GM23338 (cell line): ENCODE measurements around the gene UGDH. TPM values are rescaled to one million over a fixed set of nuclear protein-coding genes. Genes with fewer than 3 reads are reported as not detected.
"Not testable (repeated sequence)": the region's sequence is repeated elsewhere in the genome, so short reads cannot be mapped to it uniquely, and the experiment has no call there.

Experiments
- ATAC-seq: fragments of 200-7000 bp; cut with Tn5 transposase; 3 replicates; pipeline ENCODE4 v1.9.1; 2020
- DNase-seq: peaks from one replicate; pipeline ENCODE4 v3.0.0-alpha.2; 2015; ENCODE audit warnings: low spot score
- H2AFZ ChIP-seq: fragments of 200-600 bp; sonication (generic); 2 replicates; pipeline ENCODE4 v1.8.0; 2016; ENCODE audit warnings: antibody characterized with exemption, mild to moderate bottlenecking, moderate library complexity
- H3F3A ChIP-seq: fragments of 200-600 bp; sonication (generic); replicated peaks from 2 replicates; pipeline ENCODE4 v1.8.0; 2017; ENCODE audit warnings: antibody characterized with exemption, mixed run types, low read depth
- H3K27ac ChIP-seq: fragments of 200-600 bp; sonication (generic); 2 replicates; pipeline ENCODE4 v1.6.1; 2016; ENCODE audit warnings: low read depth
- H3K27me3 ChIP-seq: fragments of 200-600 bp; sonication (generic); 2 replicates; pipeline ENCODE4 v1.8.0; 2016; ENCODE audit warnings: mild to moderate bottlenecking, mixed run types, moderate library complexity; ENCODE audit not compliant: insufficient read depth
- H3K36me3 ChIP-seq: fragments of 200-600 bp; sonication (generic); 2 replicates; pipeline ENCODE4 v1.8.0; 2016; ENCODE audit warnings: mild to moderate bottlenecking; ENCODE audit not compliant: insufficient read depth
- H3K4me1 ChIP-seq: fragments of 200-600 bp; sonication (generic); 2 replicates; pipeline ENCODE4 v1.8.0; 2016; ENCODE audit warnings: mild to moderate bottlenecking, moderate library complexity; ENCODE audit not compliant: insufficient read depth
- H3K4me2 ChIP-seq: fragments of 200-600 bp; sonication (generic); 2 replicates; pipeline ENCODE4 v1.7.1; 2017; ENCODE audit warnings: mixed run types
- H3K4me3 ChIP-seq: fragments of 200-600 bp; sonication (generic); 2 replicates; pipeline ENCODE4 v1.6.1; 2016; ENCODE audit warnings: mixed run types
- H3K79me2 ChIP-seq: fragments of 200-600 bp; sonication (generic); replicated peaks from 2 replicates; pipeline ENCODE4 v1.8.0; 2017; ENCODE audit warnings: mild to moderate bottlenecking; ENCODE audit not compliant: insufficient read depth
- H3K9me2 ChIP-seq: fragments of 200-600 bp; sonication (generic); 2 replicates; pipeline ENCODE4 v1.8.0; 2017; ENCODE audit not compliant: insufficient read depth
- H4K20me1 ChIP-seq: fragments of 200-600 bp; sonication (generic); replicated peaks from 2 replicates; pipeline ENCODE4 v1.8.0; 2017; ENCODE audit warnings: mild to moderate bottlenecking; ENCODE audit not compliant: insufficient read depth
- H3K27ac Mint-ChIP-seq: 2 replicates; pipeline ENCODE4 v1.8.0; 2020; ENCODE audit warnings: inconsistent platforms, mild to moderate bottlenecking, moderate library complexity, mixed read lengths
- H3K27me3 Mint-ChIP-seq: 3 replicates; pipeline ENCODE4 v1.8.0; 2022; ENCODE audit warnings: low read depth, mild to moderate bottlenecking, moderate library complexity, mixed read lengths, inconsistent platforms; ENCODE audit not compliant: insufficient read depth, poor library complexity
- H3K36me3 Mint-ChIP-seq: 3 replicates; pipeline ENCODE4 v1.8.0; 2021; ENCODE audit warnings: low read depth, mild to moderate bottlenecking, inconsistent platforms, moderate library complexity, mixed read lengths
- H3K4me1 Mint-ChIP-seq: 3 replicates; pipeline ENCODE4 v1.8.0; 2020; ENCODE audit warnings: mild to moderate bottlenecking, inconsistent platforms, mixed read lengths
- H3K4me3 Mint-ChIP-seq: 3 replicates; pipeline ENCODE4 v1.8.0; 2021; ENCODE audit warnings: moderate library complexity, mild to moderate bottlenecking, inconsistent platforms, mixed read lengths
- H3K9me3 Mint-ChIP-seq: 3 replicates; pipeline ENCODE4 v1.8.0; 2020; ENCODE audit warnings: moderate library complexity, mild to moderate bottlenecking, inconsistent platforms, mixed read lengths
- EZH2 ChIP-seq: fragments of 200-600 bp; sonication (generic); IDR thresholded peaks from one replicate; pipeline ENCODE4 v1.8.0; 2017; ENCODE audit warnings: antibody characterized with exemption, mild to moderate bottlenecking, low read depth; ENCODE audit not compliant: unreplicated experiment
- JUNB ChIP-seq: IDR thresholded peaks from one replicate; pipeline ENCODE4 v1.6.1; 2016; ENCODE audit warnings: antibody characterized with exemption; ENCODE audit not compliant: unreplicated experiment
- STAT1 ChIP-seq: IDR thresholded peaks from one replicate; pipeline ENCODE4 v1.6.1; 2016; ENCODE audit warnings: antibody characterized with exemption; ENCODE audit not compliant: unreplicated experiment
- ZNF114 ChIP-seq: fragments of 250-450 bp; sonication (Bioruptor Pico); IDR thresholded peaks from 2 replicates; pipeline ENCODE4 v1.5.0; 2020; ENCODE audit warnings: mild to moderate bottlenecking, moderate library complexity
- ZNF331 ChIP-seq: fragments of 250-450 bp; sonication (Bioruptor Pico); IDR thresholded peaks from 2 replicates; pipeline ENCODE4 v1.5.0; 2020; ENCODE audit warnings: low read depth, mild to moderate bottlenecking, moderate library complexity
- polyA plus RNA-seq: library from polyadenylated mRNA; unstranded; fragments of >200 nt; fragmentation: Nextera tagmentation; extraction: Ambion mirVana; gene quantifications from 2 replicates; pipeline ENCODE4 v1.2.1, GENCODE V29; 2016
- total RNA-seq: library from RNA; depleted of rRNA; stranded (reverse); fragments of >200 nt; shearing (Covaris generic); gene quantifications from 2 replicates; pipeline ENCODE4 v1.2.3, GENCODE V29; 2014
- TF ChIP-seq, protein P1 (sequence below): IDR thresholded peaks from one replicate; pipeline ENCODE4 v1.6.1; 2018; ENCODE audit warnings: antibody characterized with exemption; ENCODE audit not compliant: unreplicated experiment
- TF ChIP-seq, protein P2 (sequence below): fragments of 250-450 bp; sonication (Bioruptor Pico); IDR thresholded peaks from 2 replicates; pipeline ENCODE4 v1.5.0; 2020; ENCODE audit warnings: mild to moderate bottlenecking, moderate library complexity

UGDH gene
- total and polyA plus RNA-seq, 2 experiments from 2014 or later = 48.9 to 81.3 TPM

DNA sequence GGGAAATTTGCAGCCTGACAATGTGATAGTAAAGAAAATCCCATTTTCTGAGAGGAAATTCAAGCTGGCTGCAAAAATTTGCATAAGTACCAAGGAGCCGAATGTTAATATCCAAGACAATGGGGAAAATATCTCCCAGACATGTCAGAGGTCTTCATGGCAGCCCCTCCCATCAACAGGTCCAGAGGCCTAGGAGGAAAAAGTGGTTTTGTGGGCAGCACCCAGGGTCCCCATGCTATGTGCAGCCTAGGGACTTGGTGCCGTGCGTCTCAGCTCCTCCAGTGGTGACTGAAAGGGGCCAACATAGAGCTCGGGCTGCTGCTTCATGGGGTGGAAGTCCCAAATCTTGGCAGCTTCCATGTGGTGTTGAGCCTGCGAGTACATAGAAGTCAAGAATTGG lies 6.3 kb upstream of the UGDH start:
- H3K27ac Mint-ChIP-seq = no peak overlapping the region
- no peaks in the 10 kb centered on the region for H3K4me1 Mint-ChIP-seq
- no peak for ATAC-seq
- Histone ChIP-seq H3K79me2 (peaks cover 27% of the 10 kb centered on the region), H3K4me1 (no peaks in the 10 kb centered on the region), H3K27me3 (no peaks in the 10 kb centered on the region), H2AFZ (no peak overlapping the region), H3F3A (0 out of 2 replicates have a peak, but pooled peaks cover 10% of the 10 kb centered on the region), H3K4me2 (no peak overlapping the region), H4K20me1 (peaks cover 9% of the 10 kb centered on the region; the same call in 1 of the 2 replicates), H3K36me3 (peaks cover 44% of the 10 kb centered on the region), H3K27ac (no peak overlapping the region), H3K4me3 (no peak overlapping the region), H3K9me2 (no peaks in the 10 kb centered on the region)
- TF ChIP-seq STAT1 (no peak), ZNF114 (CRISPR knock-in tag) (no peak)
- peaks cover 13% of the 10 kb centered on the region for H3K27me3 Mint-ChIP-seq
- peaks cover 55% of the 10 kb centered on the region for H3K9me3 Mint-ChIP-seq
- peaks cover 77% of the 10 kb centered on the region for H3K36me3 Mint-ChIP-seq
- DNase-seq = no peak
- H3K4me3 Mint-ChIP-seq = no peak overlapping the region

DNA sequence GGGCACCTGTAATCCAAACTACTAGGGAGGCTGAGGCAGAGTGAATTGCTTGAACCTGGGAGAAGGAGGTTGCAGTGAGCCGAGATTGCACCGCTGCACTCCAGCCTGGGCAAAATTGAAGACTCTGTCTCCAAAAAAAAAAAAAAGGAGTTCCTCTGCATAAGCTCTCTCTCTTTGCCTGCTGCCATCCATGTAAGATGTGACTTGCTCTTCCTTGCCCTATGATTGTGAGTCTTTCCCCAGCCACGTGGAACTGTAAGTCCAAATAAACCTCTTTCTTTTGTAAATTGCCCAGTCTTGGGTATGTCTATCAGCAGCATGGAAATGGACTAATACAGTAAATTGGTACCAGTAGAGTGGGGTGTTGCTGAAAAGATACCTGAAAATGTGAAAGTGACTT lies 5.0 kb upstream of the UGDH start:
- not testable (repeated sequence) for ATAC-seq, H3K27ac Mint-ChIP-seq, H3K27ac ChIP-seq, H3K4me2 ChIP-seq, H3K4me3 Mint-ChIP-seq, H3K9me2 ChIP-seq, H3K4me3 ChIP-seq, H3K4me1 Mint-ChIP-seq, H4K20me1 ChIP-seq, DNase-seq, H3K4me1 ChIP-seq, H3K27me3 ChIP-seq, H2AFZ ChIP-seq
- Mint-ChIP-seq H3K36me3 (peaks cover 82% of the 10 kb centered on the region), H3K27me3 (peaks cover 13% of the 10 kb centered on the region), H3K9me3 (peaks cover 57% of the 10 kb centered on the region)
- Histone ChIP-seq H3K36me3 (peaks cover 44% of the 10 kb centered on the region), H3F3A (0 out of 2 replicates have a peak, but pooled peaks cover 10% of the 10 kb centered on the region), H3K79me2 (peaks cover 31% of the 10 kb centered on the region)

DNA sequence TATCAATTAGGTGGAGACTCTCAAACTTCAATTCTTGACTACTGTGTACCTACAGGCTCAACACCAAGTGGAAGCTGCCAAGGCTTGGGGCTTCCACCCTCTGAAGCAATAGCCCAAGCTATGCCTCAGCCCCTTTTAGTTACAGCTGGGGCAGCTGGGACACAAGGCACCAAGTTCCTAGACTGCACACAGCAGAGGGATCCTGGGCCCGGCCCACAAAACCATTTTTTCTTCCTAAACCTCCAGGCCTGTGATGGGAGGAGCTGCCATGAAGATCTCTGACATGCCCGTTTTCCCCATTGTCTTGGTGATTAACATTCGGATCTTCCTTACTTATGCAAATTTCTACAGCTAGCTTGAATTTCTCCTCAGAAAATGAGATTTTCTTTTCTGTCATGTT lies 3.4 kb upstream of the UGDH start:
- H3K4me2 ChIP-seq = no peak overlapping the region
- H3K27ac Mint-ChIP-seq = no peak overlapping the region
- H3K79me2 ChIP-seq = peaks cover 44% of the 10 kb centered on the region
- peaks cover 22% of the 10 kb centered on the region for H3K27me3 Mint-ChIP-seq
- H3F3A ChIP-seq = peaks cover 13% of the 10 kb centered on the region; the same call in 1 of the 2 replicates
- peaks cover 79% of the 10 kb centered on the region for H3K36me3 Mint-ChIP-seq
- H3K27me3 ChIP-seq = no peaks in the 10 kb centered on the region
- H4K20me1 ChIP-seq = no peaks in the 10 kb centered on the region
- H3K4me3 ChIP-seq = no peak overlapping the region
- no peak overlapping the region; the same call in 2 of the 3 replicates for H3K4me3 Mint-ChIP-seq
- no peaks in the 10 kb centered on the region for H3K9me2 ChIP-seq
- peaks cover 34% of the 10 kb centered on the region for H3K36me3 ChIP-seq
- DNase-seq (peak; percentile 30), ATAC-seq (no peak)
- H2AFZ ChIP-seq = no peak overlapping the region
- H3K27ac ChIP-seq = no peak overlapping the region
- H3K4me1 ChIP-seq = peaks cover 4% of the 10 kb centered on the region; the same call in 1 of the 2 replicates
- H3K9me3 Mint-ChIP-seq = peaks cover 57% of the 10 kb centered on the region
- peaks cover 8% of the 10 kb centered on the region; the same call in 2 of the 3 replicates for H3K4me1 Mint-ChIP-seq
- TF ChIP-seq ZNF331 (no peak), JUNB (no peak), STAT1 (no peak), ZNF114 (CRISPR knock-in tag) (no peak), EZH2 (no peak)
- TF ChIP-seq, protein P1, sequence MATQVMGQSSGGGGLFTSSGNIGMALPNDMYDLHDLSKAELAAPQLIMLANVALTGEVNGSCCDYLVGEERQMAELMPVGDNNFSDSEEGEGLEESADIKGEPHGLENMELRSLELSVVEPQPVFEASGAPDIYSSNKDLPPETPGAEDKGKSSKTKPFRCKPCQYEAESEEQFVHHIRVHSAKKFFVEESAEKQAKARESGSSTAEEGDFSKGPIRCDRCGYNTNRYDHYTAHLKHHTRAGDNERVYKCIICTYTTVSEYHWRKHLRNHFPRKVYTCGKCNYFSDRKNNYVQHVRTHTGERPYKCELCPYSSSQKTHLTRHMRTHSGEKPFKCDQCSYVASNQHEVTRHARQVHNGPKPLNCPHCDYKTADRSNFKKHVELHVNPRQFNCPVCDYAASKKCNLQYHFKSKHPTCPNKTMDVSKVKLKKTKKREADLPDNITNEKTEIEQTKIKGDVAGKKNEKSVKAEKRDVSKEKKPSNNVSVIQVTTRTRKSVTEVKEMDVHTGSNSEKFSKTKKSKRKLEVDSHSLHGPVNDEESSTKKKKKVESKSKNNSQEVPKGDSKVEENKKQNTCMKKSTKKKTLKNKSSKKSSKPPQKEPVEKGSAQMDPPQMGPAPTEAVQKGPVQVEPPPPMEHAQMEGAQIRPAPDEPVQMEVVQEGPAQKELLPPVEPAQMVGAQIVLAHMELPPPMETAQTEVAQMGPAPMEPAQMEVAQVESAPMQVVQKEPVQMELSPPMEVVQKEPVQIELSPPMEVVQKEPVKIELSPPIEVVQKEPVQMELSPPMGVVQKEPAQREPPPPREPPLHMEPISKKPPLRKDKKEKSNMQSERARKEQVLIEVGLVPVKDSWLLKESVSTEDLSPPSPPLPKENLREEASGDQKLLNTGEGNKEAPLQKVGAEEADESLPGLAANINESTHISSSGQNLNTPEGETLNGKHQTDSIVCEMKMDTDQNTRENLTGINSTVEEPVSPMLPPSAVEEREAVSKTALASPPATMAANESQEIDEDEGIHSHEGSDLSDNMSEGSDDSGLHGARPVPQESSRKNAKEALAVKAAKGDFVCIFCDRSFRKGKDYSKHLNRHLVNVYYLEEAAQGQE = no peak
- TF ChIP-seq, protein P2, sequence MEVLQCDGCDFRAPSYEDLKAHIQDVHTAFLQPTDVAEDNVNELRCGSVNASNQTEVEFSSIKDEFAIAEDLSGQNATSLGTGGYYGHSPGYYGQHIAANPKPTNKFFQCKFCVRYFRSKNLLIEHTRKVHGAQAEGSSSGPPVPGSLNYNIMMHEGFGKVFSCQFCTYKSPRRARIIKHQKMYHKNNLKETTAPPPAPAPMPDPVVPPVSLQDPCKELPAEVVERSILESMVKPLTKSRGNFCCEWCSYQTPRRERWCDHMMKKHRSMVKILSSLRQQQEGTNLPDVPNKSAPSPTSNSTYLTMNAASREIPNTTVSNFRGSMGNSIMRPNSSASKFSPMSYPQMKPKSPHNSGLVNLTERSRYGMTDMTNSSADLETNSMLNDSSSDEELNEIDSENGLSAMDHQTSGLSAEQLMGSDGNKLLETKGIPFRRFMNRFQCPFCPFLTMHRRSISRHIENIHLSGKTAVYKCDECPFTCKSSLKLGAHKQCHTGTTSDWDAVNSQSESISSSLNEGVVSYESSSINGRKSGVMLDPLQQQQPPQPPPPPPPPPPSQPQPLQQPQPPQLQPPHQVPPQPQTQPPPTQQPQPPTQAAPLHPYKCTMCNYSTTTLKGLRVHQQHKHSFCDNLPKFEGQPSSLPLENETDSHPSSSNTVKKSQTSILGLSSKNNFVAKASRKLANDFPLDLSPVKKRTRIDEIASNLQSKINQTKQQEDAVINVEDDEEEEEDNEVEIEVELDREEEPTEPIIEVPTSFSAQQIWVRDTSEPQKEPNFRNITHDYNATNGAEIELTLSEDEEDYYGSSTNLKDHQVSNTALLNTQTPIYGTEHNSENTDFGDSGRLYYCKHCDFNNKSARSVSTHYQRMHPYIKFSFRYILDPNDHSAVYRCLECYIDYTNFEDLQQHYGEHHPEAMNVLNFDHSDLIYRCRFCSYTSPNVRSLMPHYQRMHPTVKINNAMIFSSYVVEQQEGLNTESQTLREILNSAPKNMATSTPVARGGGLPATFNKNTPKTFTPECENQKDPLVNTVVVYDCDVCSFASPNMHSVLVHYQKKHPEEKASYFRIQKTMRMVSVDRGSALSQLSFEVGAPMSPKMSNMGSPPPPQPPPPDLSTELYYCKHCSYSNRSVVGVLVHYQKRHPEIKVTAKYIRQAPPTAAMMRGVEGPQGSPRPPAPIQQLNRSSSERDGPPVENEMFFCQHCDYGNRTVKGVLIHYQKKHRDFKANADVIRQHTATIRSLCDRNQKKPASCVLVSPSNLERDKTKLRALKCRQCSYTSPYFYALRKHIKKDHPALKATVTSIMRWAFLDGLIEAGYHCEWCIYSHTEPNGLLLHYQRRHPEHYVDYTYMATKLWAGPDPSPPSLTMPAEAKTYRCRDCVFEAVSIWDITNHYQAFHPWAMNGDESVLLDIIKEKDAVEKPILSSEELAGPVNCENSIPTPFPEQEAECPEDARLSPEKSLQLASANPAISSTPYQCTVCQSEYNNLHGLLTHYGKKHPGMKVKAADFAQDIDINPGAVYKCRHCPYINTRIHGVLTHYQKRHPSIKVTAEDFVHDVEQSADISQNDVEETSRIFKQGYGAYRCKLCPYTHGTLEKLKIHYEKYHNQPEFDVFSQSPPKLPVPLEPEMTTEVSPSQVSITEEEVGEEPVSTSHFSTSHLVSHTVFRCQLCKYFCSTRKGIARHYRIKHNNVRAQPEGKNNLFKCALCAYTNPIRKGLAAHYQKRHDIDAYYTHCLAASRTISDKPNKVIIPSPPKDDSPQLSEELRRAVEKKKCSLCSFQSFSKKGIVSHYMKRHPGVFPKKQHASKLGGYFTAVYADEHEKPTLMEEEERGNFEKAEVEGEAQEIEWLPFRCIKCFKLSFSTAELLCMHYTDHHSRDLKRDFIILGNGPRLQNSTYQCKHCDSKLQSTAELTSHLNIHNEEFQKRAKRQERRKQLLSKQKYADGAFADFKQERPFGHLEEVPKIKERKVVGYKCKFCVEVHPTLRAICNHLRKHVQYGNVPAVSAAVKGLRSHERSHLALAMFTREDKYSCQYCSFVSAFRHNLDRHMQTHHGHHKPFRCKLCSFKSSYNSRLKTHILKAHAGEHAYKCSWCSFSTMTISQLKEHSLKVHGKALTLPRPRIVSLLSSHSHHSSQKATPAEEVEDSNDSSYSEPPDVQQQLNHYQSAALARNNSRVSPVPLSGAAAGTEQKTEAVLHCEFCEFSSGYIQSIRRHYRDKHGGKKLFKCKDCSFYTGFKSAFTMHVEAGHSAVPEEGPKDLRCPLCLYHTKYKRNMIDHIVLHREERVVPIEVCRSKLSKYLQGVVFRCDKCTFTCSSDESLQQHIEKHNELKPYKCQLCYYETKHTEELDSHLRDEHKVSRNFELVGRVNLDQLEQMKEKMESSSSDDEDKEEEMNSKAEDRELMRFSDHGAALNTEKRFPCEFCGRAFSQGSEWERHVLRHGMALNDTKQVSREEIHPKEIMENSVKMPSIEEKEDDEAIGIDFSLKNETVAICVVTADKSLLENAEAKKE (CRISPR knock-in tag) = no peak
